Liver (tissue), 3 donors: ENCODE measurements around the gene C2CD4C.

ENCODE experiments used
- CTCF ChIP-seq: fragments of 150-350 bp; IDR thresholded peaks from 2 replicates; pipeline ENCODE4 v1.5.1; 2017; ENCODE audit warnings: improper control_type of control experiment, low read depth, low read length; ENCODE audit not compliant: missing input control
- EGR1 ChIP-seq, 2 donors: IDR thresholded peaks; 2 replicates each; pipeline ENCODE4 v1.6.1; 2016 to 2018; ENCODE audit warnings: antibody characterized with exemption in 2 of 2, low read depth in 2 of 2
- FOXA1 ChIP-seq: IDR thresholded peaks from 2 replicates; pipeline ENCODE4 v1.6.1; 2016; ENCODE audit warnings: antibody characterized with exemption
- HNF4A ChIP-seq, 2 donors: conservative IDR thresholded peaks; 2 replicates each; pipeline ENCODE4 v1.6.1; 2016; ENCODE audit warnings: antibody characterized with exemption in 2 of 2, mild to moderate bottlenecking in 2 of 2
- JUND ChIP-seq, 2 donors: IDR thresholded peaks; 2 replicates each; pipeline ENCODE4 v1.6.1; 2016; ENCODE audit warnings: antibody characterized with exemption in 2 of 2
- REST ChIP-seq: IDR thresholded peaks from 2 replicates; pipeline ENCODE4 v1.6.1; 2016; ENCODE audit warnings: antibody characterized with exemption, mild to moderate bottlenecking
- SP1 ChIP-seq: IDR thresholded peaks from 2 replicates; pipeline ENCODE4 v1.6.1; 2018; ENCODE audit warnings: antibody characterized with exemption, mild to moderate bottlenecking
- YY1 ChIP-seq: IDR thresholded peaks from 2 replicates; pipeline ENCODE4 v1.6.1; 2016; ENCODE audit warnings: antibody characterized with exemption, mild to moderate bottlenecking
- donor health status: healthy.
- donor health status: healthy.

DNA sequence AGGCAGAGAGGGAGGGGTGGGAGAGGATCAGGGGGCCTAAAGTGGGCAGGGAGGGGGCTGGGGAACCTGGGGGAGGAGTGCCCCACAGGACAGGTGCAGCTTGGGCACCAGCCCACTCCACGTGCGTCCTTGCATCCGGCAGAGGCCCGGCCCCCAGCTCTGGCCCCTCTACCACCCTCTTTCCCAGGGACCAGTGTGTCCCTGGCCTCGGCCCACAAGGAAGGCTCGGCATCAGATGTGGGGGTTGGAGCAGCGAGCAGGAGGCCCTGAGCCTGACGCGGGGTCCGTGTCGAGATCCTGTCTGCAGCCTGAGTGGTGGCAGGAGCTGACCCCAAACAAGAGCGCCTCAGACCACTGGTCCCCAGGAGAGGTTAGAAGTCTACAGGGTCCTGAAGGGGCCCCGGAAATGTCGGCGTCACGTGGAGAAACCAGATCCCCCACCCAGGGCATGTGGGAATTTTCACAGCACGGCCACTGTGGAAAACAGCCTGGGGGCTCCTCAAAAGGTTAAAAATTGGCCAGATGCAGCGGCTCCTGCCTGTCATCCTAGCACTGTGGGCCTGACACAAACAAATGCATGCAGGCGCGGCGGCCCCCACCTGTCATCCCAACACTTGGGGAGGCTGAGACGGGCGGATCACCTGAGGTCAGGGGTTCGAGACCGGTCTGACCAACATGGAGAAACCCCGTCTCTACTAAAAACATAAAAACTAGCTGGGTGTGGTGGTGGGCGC, 30.4 kb upstream of the C2CD4C start:
- TF ChIP-seq SP1, result no peak
- no peak for TF ChIP-seq CTCF
- no peak for TF ChIP-seq EGR1 (IDR thresholded peaks at IDR 0.05; ENCODE audit: low read depth in 2 of 2)
- TF ChIP-seq JUND (IDR thresholded peaks at IDR 0.05), result no peak
- no peak for TF ChIP-seq REST
- no peak for TF ChIP-seq FOXA1
- TF ChIP-seq HNF4A (conservative IDR thresholded peaks at IDR 0.05), result no peak
- TF ChIP-seq YY1, result no peak
